GM10248 (cell line): ENCODE data around the gene SYT6.

Experiments used
- CTCF ChIA-PET: fragments of 300-600 bp; sonication (Branson Sonifier 250); formaldehyde crosslinking; extraction: SDS; loops from one replicate; lab custom pipeline; 2021; ENCODE audit warnings: antibody characterized with exemption; lab: Yijun Ruan, JAX
- POLR2A ChIA-PET: fragments of 350-650 bp; sonication (Branson Sonifier 250); formaldehyde crosslinking; extraction: SDS; loops from one replicate; lab custom pipeline; 2020; ENCODE audit warnings: antibody characterized with exemption; lab: Yijun Ruan, JAX
- DNase-seq: peaks from one replicate; pipeline ENCODE4 v3.0.0; 2012; ENCODE audit errors: extremely low spot score
- CTCF ChIP-seq: IDR thresholded peaks from 2 replicates; pipeline ENCODE4 v1.5.1; 2012; ENCODE audit warnings: mild to moderate bottlenecking, low read depth; ENCODE audit errors: extremely low read depth, missing control alignments, control extremely low read depth

Gene SYT6

GRCh38 chr1:114153261-114154145, at the start of gene SYT6:
Gene SYT6 (minus strand): TSS chr1:114153869. CDS start chr1:114153772, 97 bp downstream.
- no peak for TF ChIP-seq CTCF
- POLR2A ChIA-PET: no interaction called here
- CTCF ChIA-PET: interaction anchor here (1.4 kb wide), 1 partner anchor 22 kb away, joined by 4 read pairs; no protein-coding TSS in a partner anchor
- DNase-seq: no peak

GRCh38 chr1:114201486-114201885, 47.8 kb upstream of the SYT6 start:
- no peak for DNase-seq
- no peak for TF ChIP-seq CTCF
- ChIA-PET POLR2A (interaction anchor here (0.6 kb wide), 1 partner anchor 424 kb away, joined by 6 read pairs; no protein-coding TSS in a partner anchor), CTCF (interaction anchor here (1.4 kb wide), 1 partner anchor 8 kb away, joined by 4 read pairs; no protein-coding TSS in a partner anchor)

- TF ChIP-seq CTCF: no peak
- CTCF ChIA-PET: no interaction called here
- DNase-seq: no peak
- POLR2A ChIA-PET: interaction anchor here (0.8 kb wide), 1 partner anchor 22 kb away, joined by 3 read pairs; no protein-coding TSS in a partner anchor
These were observed 45.4 kb upstream of the SYT6 start for GRCh38 chr1:114199017-114199594.

GRCh38 chr1:114196992-114197907, 43.6 kb upstream of the SYT6 start:
- POLR2A ChIA-PET: no interaction called here
- CTCF ChIA-PET: interaction anchor here (0.9 to 1.2 kb wide), 2 partner anchors 10 to 85 kb away, joined by 4 read pairs; no protein-coding TSS in a partner anchor
- DNase-seq: no peak
- no peak for TF ChIP-seq CTCF

GRCh38 chr1:114195819-114196218, 42.1 kb upstream of the SYT6 start:
- no peak for DNase-seq
- TF ChIP-seq CTCF: no peak
- POLR2A ChIA-PET: no interaction called here
- CTCF ChIA-PET: interaction anchor here (1.1 kb wide), 1 partner anchor 87 kb away, joined by 3 read pairs; no protein-coding TSS in a partner anchor
